Measurements from ENCODE around the gene NCOA5.

Gene NCOA5

DNA sequence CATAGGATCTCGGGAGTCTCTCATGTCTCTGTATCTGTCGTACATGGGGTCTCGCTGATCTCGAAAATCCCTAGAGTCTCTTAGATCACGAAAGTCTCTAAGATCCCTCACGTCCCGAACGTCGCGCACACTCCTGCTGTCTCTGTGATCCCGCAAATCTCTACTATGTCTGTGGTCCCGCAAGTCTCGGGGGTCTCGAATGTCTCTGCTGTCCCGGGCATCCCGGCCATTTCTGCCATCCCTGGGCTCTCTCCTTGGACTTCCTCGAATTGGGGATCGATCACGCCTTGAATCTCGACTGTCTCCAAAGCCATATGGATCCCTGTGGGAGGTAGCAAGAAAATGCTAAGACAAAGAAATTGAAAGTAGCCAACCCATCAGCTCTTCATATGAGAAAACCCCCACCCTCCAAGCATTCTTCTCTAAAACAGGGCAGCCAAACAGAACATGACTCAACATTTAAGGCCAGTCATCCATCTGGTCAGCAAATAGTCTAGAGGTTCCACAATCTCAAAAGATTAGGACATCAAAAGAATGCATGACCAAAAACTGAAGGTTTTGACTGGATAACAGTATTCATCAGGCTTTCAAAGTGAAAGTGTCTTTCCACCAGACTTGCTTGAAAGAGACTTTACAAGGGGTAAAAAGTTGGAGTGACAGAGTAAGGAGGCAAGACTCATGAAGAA is 19.4 kb downstream of the NCOA5 start:
- Mint-ChIP-seq H3K27me3 (ENCODE audit: low read depth) (no peaks in the 10 kb centered on the region), H3K27ac (no peak overlapping the region), H3K9me3 (no peaks in the 10 kb centered on the region), H3K36me3 (ENCODE audit: low read depth) (peaks cover 22% of the 10 kb centered on the region), H3K4me1 (ENCODE audit: low read depth) (no peaks in the 10 kb centered on the region), H3K4me3 (no peak overlapping the region)

GRCh38 chr20:46065691-46066090 is 24.1 kb downstream of the NCOA5 start:
- no peaks in the 10 kb centered on the region for H3K27me3 Mint-ChIP-seq (ENCODE audit: low read depth)
- peaks cover 58% of the 10 kb centered on the region for H3K36me3 Mint-ChIP-seq (ENCODE audit: low read depth)
- no peaks in the 10 kb centered on the region for H3K9me3 Mint-ChIP-seq
- no peak overlapping the region for H3K27ac Mint-ChIP-seq
- peaks cover 30% of the 10 kb centered on the region for H3K4me1 Mint-ChIP-seq (ENCODE audit: low read depth)
- no peak overlapping the region for H3K4me3 Mint-ChIP-seq

DNA sequence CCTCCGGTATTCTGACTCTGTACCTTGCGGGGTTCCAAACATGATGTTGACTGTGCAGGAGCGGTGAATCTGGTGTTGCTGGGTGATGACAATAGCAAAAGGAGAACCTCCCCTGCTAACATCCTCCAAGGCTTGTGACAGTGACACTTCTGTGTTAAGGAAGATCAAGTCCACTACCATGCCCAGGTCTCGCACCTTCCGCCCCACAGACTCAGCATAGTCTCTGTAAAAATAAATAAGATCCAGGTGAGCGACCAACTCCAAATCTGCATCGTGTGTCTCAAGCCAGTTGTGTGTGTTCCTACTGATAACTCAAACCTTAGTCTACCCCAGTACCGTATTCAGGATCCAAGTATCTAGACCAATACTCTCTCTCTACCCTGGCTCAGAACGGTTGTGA is 24.8 kb downstream of the NCOA5 start:
- no peak overlapping the region for H3K4me3 Mint-ChIP-seq
- peaks cover 36% of the 10 kb centered on the region for H3K4me1 Mint-ChIP-seq (ENCODE audit: low read depth)
- H3K27me3 Mint-ChIP-seq (ENCODE audit: low read depth): no peaks in the 10 kb centered on the region
- H3K9me3 Mint-ChIP-seq: no peaks in the 10 kb centered on the region
- H3K27ac Mint-ChIP-seq: no peak overlapping the region
- peaks cover 63% of the 10 kb centered on the region for H3K36me3 Mint-ChIP-seq (ENCODE audit: low read depth)

DNA sequence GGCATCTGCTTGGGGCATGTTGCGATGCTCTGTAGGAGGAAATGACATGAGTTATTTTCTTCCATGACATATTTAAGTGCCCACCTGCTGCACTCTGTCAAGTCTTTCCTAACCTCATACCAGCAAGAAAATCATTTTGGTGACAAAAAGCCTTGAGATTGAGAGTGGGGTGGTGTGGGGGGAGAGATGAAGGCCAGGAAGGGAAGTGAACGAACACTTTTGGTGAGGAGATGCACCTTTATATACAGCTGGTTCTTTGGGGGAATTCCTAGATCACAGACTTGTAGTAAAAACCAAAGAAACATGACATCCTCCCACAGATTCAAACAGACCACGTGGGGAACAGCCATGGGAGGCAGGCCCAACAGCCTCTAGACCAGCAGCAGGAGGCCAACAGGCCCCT is 26.1 kb downstream of the NCOA5 start:
- peaks cover 7% of the 10 kb centered on the region for H3K27me3 Mint-ChIP-seq (ENCODE audit: low read depth)
- H3K27ac Mint-ChIP-seq: peak overlapping the region; percentile 83
- peaks cover 44% of the 10 kb centered on the region for H3K4me1 Mint-ChIP-seq (ENCODE audit: low read depth)

GRCh38 chr20:46063151-46063550 is 26.6 kb downstream of the NCOA5 start:
- Mint-ChIP-seq H3K4me1 (ENCODE audit: low read depth) (peaks cover 44% of the 10 kb centered on the region), H3K36me3 (ENCODE audit: low read depth) (peaks cover 63% of the 10 kb centered on the region)

More for the DNA sequence above, 26.1 kb downstream of the NCOA5 start:
- H3K36me3 Mint-ChIP-seq (ENCODE audit: low read depth): peaks cover 67% of the 10 kb centered on the region
- H3K9me3 Mint-ChIP-seq: no peaks in the 10 kb centered on the region
- peak overlapping the region; percentile 18 for H3K4me3 Mint-ChIP-seq

DNA sequence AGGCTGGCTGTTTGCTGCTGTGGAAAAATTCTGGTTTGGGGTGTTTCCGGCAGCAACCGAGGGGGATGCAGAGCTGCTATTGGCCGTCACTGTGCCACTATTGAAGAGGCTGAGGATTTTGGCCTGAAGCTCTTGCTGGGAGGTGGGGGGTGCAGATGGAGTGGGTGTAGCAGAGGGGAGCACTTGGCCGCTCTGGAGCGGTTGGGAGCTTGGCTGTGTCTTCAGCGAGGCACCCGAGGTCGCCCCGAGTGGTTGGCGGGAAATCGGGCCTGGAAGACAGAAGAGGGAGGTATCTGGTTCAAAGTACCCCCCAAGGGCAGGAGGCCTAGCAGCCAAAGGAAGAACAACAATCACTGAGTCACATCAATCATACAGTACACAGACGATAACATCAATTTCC is 27.1 kb downstream of the NCOA5 start:
- Mint-ChIP-seq H3K27ac (no peak overlapping the region), H3K4me1 (ENCODE audit: low read depth) (peaks cover 46% of the 10 kb centered on the region), H3K4me3 (no peak overlapping the region), H3K9me3 (no peaks in the 10 kb centered on the region), H3K36me3 (ENCODE audit: low read depth) (peaks cover 61% of the 10 kb centered on the region), H3K27me3 (ENCODE audit: low read depth) (peaks cover 12% of the 10 kb centered on the region)

More at GRCh38 chr20:46063151-46063550, 26.6 kb downstream of the NCOA5 start:
- Mint-ChIP-seq H3K9me3 (no peaks in the 10 kb centered on the region), H3K4me3 (peak overlapping the region; percentile 18), H3K27me3 (ENCODE audit: low read depth) (peaks cover 10% of the 10 kb centered on the region), H3K27ac (peak overlapping the region; percentile 83)

- peaks cover 14% of the 10 kb centered on the region for H3K27me3 Mint-ChIP-seq (ENCODE audit: low read depth)
- no peaks in the 10 kb centered on the region for H3K9me3 Mint-ChIP-seq
- H3K4me1 Mint-ChIP-seq (ENCODE audit: low read depth): peaks cover 46% of the 10 kb centered on the region
- no peak overlapping the region for H3K27ac Mint-ChIP-seq
- no peak overlapping the region for H3K4me3 Mint-ChIP-seq
- H3K36me3 Mint-ChIP-seq (ENCODE audit: low read depth): peaks cover 61% of the 10 kb centered on the region
Measured at GRCh38 chr20:46062151-46062550, 27.6 kb downstream of the NCOA5 start.

DNA sequence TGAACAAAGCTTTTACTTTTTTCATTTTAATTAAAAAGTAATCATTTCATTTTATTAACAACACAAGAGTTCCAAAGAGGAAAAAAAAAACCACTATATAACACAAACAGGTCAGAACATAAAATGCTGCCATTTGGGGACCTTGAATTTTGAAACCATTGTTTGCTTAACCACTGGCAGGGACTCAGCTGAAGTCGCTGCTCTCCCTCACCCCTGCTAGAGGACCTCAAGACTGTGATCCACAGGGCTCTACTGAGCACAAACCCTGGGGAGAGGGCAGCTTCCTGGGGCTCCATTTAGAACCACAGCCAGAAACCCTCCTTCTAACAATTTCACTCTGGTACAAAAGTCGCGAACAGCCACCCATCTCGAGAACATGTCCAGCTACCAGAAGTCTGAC is 28.8 kb downstream of the NCOA5 start:
- peak overlapping the region; percentile 28 for H3K27ac Mint-ChIP-seq
- no peak overlapping the region for H3K4me3 Mint-ChIP-seq
- peaks cover 46% of the 10 kb centered on the region for H3K4me1 Mint-ChIP-seq (ENCODE audit: low read depth)

GRCh38 chr20:46060301-46060881 is 29.4 kb downstream of the NCOA5 start:
- peaks cover 53% of the 10 kb centered on the region for H3K36me3 Mint-ChIP-seq (ENCODE audit: low read depth)
- H3K4me1 Mint-ChIP-seq (ENCODE audit: low read depth): peaks cover 46% of the 10 kb centered on the region
- H3K4me3 Mint-ChIP-seq: peak overlapping the region; percentile 23

More for the DNA sequence above, 28.8 kb downstream of the NCOA5 start:
- peaks cover 26% of the 10 kb centered on the region for H3K27me3 Mint-ChIP-seq (ENCODE audit: low read depth)
- peaks cover 59% of the 10 kb centered on the region for H3K36me3 Mint-ChIP-seq (ENCODE audit: low read depth)
- no peaks in the 10 kb centered on the region for H3K9me3 Mint-ChIP-seq

GRCh38 chr20:46058599-46059281 is 31.0 kb downstream of the NCOA5 start:
- Mint-ChIP-seq H3K4me3 (no peak overlapping the region), H3K36me3 (ENCODE audit: low read depth) (peaks cover 36% of the 10 kb centered on the region), H3K27ac (no peak overlapping the region), H3K27me3 (ENCODE audit: low read depth) (peaks cover 44% of the 10 kb centered on the region), H3K9me3 (no peaks in the 10 kb centered on the region), H3K4me1 (ENCODE audit: low read depth) (peaks cover 32% of the 10 kb centered on the region)

More at GRCh38 chr20:46060301-46060881, 29.4 kb downstream of the NCOA5 start:
- peak overlapping the region; percentile 13 for H3K27ac Mint-ChIP-seq
- H3K27me3 Mint-ChIP-seq (ENCODE audit: low read depth): peaks cover 32% of the 10 kb centered on the region
- no peaks in the 10 kb centered on the region for H3K9me3 Mint-ChIP-seq

DNA sequence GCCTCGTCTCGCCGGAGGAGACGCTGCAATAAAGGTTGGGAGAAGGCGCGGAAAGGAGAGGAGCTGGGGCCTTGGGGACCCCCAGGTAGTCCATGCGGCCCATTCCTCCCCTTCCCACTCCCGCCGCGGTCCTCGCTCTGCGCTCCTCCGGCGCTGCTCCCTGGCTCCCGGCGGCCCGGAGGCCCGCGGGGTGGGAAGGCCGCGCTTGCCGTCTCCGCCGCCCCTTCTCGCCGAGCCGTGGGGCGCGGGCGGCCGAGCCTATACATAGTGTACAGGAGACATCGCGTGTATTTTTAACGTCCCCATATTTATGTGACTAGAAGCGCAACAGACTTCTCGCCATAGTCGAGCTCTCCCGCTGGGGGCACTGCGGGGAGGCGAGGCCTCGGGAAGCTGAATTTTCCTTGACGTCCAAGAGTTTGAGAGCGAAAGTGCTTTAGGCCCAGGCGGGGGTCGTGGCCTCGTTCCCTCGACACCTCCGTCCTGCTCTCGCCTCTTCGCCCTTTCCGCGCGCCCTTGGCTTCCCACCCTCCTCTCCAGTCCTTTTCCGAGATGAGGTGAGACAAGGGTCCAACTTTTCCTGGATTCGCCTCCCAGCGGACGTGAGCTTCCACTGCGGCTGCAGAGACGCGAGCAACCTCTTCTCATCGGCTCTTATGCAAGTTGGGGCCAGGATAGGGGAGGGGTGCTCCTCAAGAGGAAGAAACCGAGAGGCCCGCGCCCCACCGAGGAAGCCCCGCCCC is 31.7 kb downstream of the NCOA5 start:
- Mint-ChIP-seq H3K27ac (no peak overlapping the region), H3K4me1 (ENCODE audit: low read depth) (peaks cover 26% of the 10 kb centered on the region), H3K9me3 (no peaks in the 10 kb centered on the region), H3K4me3 (no peak overlapping the region), H3K36me3 (ENCODE audit: low read depth) (peaks cover 31% of the 10 kb centered on the region), H3K27me3 (ENCODE audit: low read depth) (peaks cover 48% of the 10 kb centered on the region)

- Mint-ChIP-seq H3K9me3 (no peaks in the 10 kb centered on the region), H3K27ac (no peak overlapping the region)
Measured at GRCh38 chr20:46056970-46057855, 32.5 kb downstream of the NCOA5 start.

DNA sequence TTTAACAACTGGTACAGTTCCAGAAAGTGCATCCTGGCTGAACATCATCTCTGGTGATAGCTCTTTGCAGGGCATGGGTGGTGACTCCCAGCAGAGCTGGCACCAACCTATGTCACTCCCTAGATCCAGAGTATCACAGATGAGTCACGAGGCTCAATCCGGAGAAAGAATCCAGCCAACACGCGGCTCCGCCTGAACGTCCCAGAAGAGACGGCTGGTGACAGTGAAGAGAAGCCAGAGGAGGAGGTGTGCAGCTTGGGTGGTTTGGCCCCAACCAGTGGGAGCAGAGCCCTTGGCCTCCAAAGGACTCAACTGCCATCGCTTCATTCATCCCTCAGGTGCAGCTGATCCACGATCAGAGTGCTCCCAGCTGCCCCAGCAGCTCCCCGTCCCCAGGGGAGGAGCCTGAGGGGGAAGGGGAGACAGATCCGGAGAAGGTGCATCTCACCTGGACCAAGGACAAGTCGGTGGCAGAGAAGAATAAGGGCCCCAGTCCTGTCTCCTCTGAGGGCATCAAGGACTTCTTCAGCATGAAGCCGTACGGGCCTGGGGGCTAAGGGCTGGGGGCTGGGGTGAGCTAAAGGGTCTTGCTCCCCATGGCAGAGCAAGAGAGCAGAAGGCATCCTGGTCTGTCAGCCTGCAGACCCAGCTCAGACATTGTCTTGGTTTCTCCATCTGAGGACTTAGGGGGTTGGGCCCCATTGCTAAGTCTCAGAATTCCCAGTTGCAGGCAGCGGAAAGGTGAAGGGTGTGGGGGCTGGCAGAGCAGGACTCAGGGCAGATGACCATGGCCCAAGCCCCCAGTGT is 33.5 kb downstream of the NCOA5 start:
- Mint-ChIP-seq H3K27me3 (ENCODE audit: low read depth) (peaks cover 48% of the 10 kb centered on the region), H3K4me3 (no peak overlapping the region), H3K4me1 (ENCODE audit: low read depth) (peaks cover 19% of the 10 kb centered on the region), H3K9me3 (no peaks in the 10 kb centered on the region), H3K36me3 (ENCODE audit: low read depth) (peaks cover 16% of the 10 kb centered on the region), H3K27ac (no peak overlapping the region)

More at GRCh38 chr20:46056970-46057855, 32.5 kb downstream of the NCOA5 start:
- Mint-ChIP-seq H3K4me1 (ENCODE audit: low read depth) (peaks cover 26% of the 10 kb centered on the region), H3K27me3 (ENCODE audit: low read depth) (peaks cover 48% of the 10 kb centered on the region), H3K36me3 (ENCODE audit: low read depth) (peaks cover 25% of the 10 kb centered on the region), H3K4me3 (no peak overlapping the region)
